BJ (cell line): Measurements from ENCODE around the gene GGCX. TPM values are rescaled to one million over a fixed set of nuclear protein-coding genes. Genes with fewer than 3 reads are reported as not detected.

Experiments
- CTCF ChIA-PET: fragments of 350-600 bp; formaldehyde crosslinking; extraction: SDS; loops from one replicate; lab custom pipeline; 2021; ENCODE audit warnings: antibody characterized with exemption, inconsistent platforms; lab: Yijun Ruan, JAX
- POLR2A ChIA-PET: fragments of 300-600 bp; sonication (Branson Sonifier 250); formaldehyde crosslinking; extraction: SDS; loops from one replicate; lab custom pipeline; 2021; ENCODE audit warnings: antibody characterized with exemption; lab: Charles Lee
- DNase-seq: peaks from one replicate; pipeline ENCODE4 v3.0.0-alpha.2; 2011; ENCODE audit warnings: low read depth
- H3K27me3 ChIP-seq: 2 replicates; pipeline ENCODE4 v1.6.0; 2011; ENCODE audit warnings: low read length; ENCODE audit not compliant: control insufficient read depth, insufficient read depth
- H3K36me3 ChIP-seq: 2 replicates; pipeline ENCODE4 v1.5.1; 2011; ENCODE audit warnings: low read length; ENCODE audit not compliant: control insufficient read depth, insufficient read depth
- H3K4me3 ChIP-seq: 2 replicates; pipeline ENCODE4 v1.5.1; 2011; ENCODE audit warnings: low read depth, mild to moderate bottlenecking, control low read depth, low read length
- polyA plus RNA-seq: library from polyadenylated mRNA; depleted of rRNA; stranded (reverse); fragments of >200 nt; gene quantifications from 2 replicates; pipeline ENCODE4 v1.2.3, GENCODE V29; 2011
- TF ChIP-seq, protein P1 (sequence below): IDR thresholded peaks from 2 replicates; pipeline ENCODE4 v1.5.1; 2011; ENCODE audit warnings: low read depth, mild to moderate bottlenecking, control low read depth, inconsistent platforms, low read length, moderate library complexity; ENCODE audit not compliant: insufficient read depth

GGCX gene
- polyA plus RNA-seq, 1 experiment, result 45.9 TPM

DNA sequence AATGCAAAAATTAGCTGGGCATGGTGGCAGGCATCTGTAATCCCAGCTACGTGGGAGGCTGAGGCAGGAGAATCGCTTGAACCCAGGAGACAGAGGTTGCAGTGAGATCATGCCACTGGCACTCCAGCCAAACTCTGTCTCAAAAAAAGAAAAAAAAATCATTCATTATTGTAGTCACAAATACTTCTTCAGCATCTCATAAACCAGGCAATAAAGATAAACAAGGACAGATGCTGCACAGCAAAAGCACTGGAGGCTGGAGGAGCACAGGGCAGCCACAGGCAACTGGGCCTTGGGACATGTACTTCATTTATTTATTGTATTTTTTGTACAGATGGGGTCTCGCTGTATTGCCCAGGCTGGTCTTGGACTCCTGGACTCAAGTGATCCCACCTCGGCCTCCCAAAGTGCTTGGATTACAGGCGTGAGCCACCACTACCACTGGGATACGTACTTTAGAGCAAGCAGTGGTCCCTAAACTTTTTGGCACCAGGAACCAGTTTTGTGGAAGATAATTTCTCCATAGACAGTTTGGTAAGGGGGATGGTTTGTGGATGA lies 39.1 kb downstream of the GGCX start:
- TF ChIP-seq, protein P1, sequence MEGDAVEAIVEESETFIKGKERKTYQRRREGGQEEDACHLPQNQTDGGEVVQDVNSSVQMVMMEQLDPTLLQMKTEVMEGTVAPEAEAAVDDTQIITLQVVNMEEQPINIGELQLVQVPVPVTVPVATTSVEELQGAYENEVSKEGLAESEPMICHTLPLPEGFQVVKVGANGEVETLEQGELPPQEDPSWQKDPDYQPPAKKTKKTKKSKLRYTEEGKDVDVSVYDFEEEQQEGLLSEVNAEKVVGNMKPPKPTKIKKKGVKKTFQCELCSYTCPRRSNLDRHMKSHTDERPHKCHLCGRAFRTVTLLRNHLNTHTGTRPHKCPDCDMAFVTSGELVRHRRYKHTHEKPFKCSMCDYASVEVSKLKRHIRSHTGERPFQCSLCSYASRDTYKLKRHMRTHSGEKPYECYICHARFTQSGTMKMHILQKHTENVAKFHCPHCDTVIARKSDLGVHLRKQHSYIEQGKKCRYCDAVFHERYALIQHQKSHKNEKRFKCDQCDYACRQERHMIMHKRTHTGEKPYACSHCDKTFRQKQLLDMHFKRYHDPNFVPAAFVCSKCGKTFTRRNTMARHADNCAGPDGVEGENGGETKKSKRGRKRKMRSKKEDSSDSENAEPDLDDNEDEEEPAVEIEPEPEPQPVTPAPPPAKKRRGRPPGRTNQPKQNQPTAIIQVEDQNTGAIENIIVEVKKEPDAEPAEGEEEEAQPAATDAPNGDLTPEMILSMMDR, result no peak
- H3K36me3 ChIP-seq, result no peaks in the 10 kb centered on the region
- ChIA-PET CTCF (no interaction called here), POLR2A (no interaction called here)
- no peak overlapping the region for H3K4me3 ChIP-seq
- DNase-seq, result no peak
- H3K27me3 ChIP-seq, result no peaks in the 10 kb centered on the region

DNA sequence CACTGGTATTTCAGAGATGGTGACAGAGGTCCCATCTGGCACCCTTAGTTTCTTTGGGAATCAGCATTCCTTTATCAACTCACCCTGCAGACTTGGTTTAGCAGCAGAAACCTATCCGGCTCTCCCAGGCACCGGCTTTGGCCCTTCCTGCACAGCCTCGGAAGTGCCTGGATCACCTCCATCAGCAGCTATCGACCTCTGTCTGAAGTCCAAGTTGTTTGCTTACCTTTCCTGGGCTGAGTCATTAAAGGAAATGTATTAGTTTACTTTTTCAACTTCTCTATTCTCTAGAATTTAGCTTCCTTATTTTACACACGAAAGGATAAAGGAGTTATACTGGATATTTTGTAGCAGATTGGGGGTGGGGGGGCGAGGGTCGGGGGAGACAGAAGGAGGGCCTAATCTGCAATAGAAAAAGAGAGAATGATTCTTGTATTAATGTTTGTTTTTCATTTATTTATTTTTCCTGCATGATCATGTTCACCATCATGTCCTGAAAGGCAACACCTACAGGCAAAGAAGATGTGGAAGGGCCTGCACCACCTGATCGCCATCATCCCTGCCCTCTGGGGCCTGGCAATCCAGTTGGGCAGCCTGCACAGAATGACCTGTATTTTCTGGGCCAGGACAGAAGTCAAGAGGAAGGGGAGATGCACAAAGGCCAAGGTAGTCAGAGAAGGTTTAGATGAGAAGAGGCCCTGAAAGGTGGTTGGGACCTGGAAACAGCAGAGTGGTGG lies 44.5 kb downstream of the GGCX start:
- TF ChIP-seq, protein P1, result no peak
- ChIA-PET POLR2A (interaction anchor here (0.6 kb wide), 1 partner anchor 1808 kb away, joined by 3 read pairs; no protein-coding TSS in a partner anchor), CTCF (interaction anchor here (2.1 kb wide), 1 partner anchor 18 kb away, joined by 10 read pairs; no protein-coding TSS in a partner anchor)
- no peaks in the 10 kb centered on the region for H3K27me3 ChIP-seq
- no peaks in the 10 kb centered on the region for H3K36me3 ChIP-seq
- H3K4me3 ChIP-seq, result no peak overlapping the region
- no peak for DNase-seq

DNA sequence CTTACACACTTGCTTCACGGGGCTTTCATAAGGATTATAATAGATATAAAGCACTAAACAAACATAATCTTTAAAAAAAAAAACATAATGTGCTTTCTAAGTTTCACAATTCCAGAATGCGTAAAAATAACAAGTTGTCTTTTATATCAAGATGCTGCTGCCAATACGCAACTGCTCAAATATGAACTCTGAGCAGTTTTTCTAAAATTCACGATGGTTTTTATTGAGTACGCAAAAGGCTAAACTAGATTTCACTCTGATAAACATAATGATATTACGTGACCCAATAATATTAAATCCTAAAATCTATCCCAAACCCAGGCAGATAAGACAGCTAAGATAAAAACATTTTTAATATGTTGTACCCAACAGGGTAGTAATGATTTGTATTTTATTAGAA lies 47.0 kb downstream of the GGCX start:
- no peaks in the 10 kb centered on the region for H3K36me3 ChIP-seq
- POLR2A ChIA-PET, result no interaction called here
- no peaks in the 10 kb centered on the region for H3K27me3 ChIP-seq
- TF ChIP-seq, protein P1, result no peak
- no peak for DNase-seq
- CTCF ChIA-PET, result interaction anchor here (1.0 kb wide), 1 partner anchor 95 kb away, joined by 3 read pairs; the partner anchor contains the start of gene SH2D6
- H3K4me3 ChIP-seq, result no peak overlapping the region

DNA sequence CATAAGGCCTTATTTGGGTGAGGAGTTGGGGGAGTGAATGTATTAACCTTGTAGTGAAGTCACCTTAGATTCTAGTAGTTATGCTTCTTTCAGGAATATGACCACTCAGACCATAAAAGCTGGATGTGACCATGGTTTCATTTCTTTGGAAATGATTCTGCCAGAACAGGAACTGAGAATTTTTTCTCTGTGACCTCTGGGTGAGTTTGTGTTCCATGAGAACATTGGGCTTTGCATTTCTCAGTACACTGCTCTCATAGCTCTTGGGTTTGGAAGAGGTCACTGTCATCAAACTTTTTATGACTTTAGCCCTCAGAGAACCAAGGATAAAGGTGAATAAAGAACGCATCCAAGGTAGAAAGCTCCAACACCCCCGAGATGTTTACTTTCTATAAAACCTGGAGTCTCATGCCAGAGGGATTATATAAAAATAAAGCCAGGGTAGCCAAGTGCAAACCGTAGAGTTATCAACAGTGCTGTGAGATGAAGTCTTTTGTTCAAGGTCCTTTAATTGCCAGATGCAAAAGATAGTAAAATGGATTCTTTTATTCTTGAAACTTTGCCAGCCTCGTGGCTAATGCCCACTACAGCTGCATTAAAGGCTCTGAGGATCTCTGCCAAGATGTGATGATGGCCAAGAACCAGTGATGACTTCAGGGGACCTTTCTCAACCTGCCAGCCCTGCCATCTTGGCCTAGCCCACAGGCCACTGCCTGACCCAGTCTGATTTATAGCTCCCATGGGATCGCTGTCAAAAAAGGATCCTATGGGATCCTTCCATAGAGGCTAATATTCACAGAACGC lies 50.1 kb downstream of the GGCX start:
- no peak for DNase-seq
- TF ChIP-seq, protein P1, result no peak
- H3K36me3 ChIP-seq, result no peaks in the 10 kb centered on the region
- ChIA-PET CTCF (interaction anchor here (1.1 to 1.3 kb wide), 3 partner anchors 21 to 28 kb away, joined by 3 to 6 read pairs (median 4); partner anchors contain the start of gene MAT2A), POLR2A (no interaction called here)
- H3K27me3 ChIP-seq, result no peaks in the 10 kb centered on the region
- H3K4me3 ChIP-seq, result no peak overlapping the region
